ENCODE results near the gene USF3. TPM values are rescaled to one million over a fixed set of nuclear protein-coding genes. Genes with fewer than 3 reads are reported as not detected.

USF3 gene
- total RNA-seq, 6 donors from 2014 or later = 9.3 to 30.6 (median 18.5) TPM

- DNase-seq (no peak), ATAC-seq (ENCODE audit: low FRiP score in 2 of 2) (no peak)
Observed at GRCh38 chr3:113602256-113602655, 94.2 kb downstream of the USF3 start.

GRCh38 chr3:113601240-113601639 is 95.2 kb downstream of the USF3 start:
- DNase-seq (no peak), ATAC-seq (ENCODE audit: low FRiP score in 2 of 2) (no peak)
- H3K4me1 ChIP-seq = peaks cover 0 to under 1% (median 0%) of the 10 kb centered on the region in 4 donors
- H3K27me3 ChIP-seq = no peaks in the 10 kb centered on the region
- no peak overlapping the region for H3K27ac ChIP-seq
- H3K9me3 ChIP-seq = no peaks in the 10 kb centered on the region
- 93 to 97% methylated on average over 2 of the region's 2 CpGs for WGBS, 2 donors
- TF ChIP-seq EP300 (IDR thresholded peaks at IDR 0.05) (no peak), POLR2A (IDR thresholded peaks at IDR 0.05) (no peak), CTCF (IDR thresholded peaks at IDR 0.05) (no peak), POLR2AphosphoS5 (IDR thresholded peaks at IDR 0.05) (no peak)
- H3K4me3 ChIP-seq = no peak overlapping the region
- no peaks in the 10 kb centered on the region for H3K36me3 ChIP-seq

More at GRCh38 chr3:113602256-113602655, 94.2 kb downstream of the USF3 start:
- Histone ChIP-seq H3K27ac (no peak overlapping the region), H3K36me3 (no peaks in the 10 kb centered on the region), H3K4me3 (no peak overlapping the region), H3K27me3 (no peaks in the 10 kb centered on the region), H3K9me3 (no peaks in the 10 kb centered on the region), H3K4me1 (peaks cover 0 to 4% (median 2%) of the 10 kb centered on the region in 4 donors)
- TF ChIP-seq POLR2AphosphoS5 (IDR thresholded peaks at IDR 0.05) = no peak
- no peak for TF ChIP-seq CTCF (IDR thresholded peaks at IDR 0.05)
- TF ChIP-seq EP300 (IDR thresholded peaks at IDR 0.05) = no peak
- no peak for TF ChIP-seq POLR2A (IDR thresholded peaks at IDR 0.05)
- 98 to 99% methylated on average over 2 of the region's 2 CpGs for WGBS, 2 donors

- Histone ChIP-seq H3K9me3 (no peaks in the 10 kb centered on the region), H3K4me3 (no peak overlapping the region), H3K27ac (no peak overlapping the region), H3K4me1 (no peaks in the 10 kb centered on the region), H3K36me3 (no peaks in the 10 kb centered on the region), H3K27me3 (no peaks in the 10 kb centered on the region)
- 88 to 95% methylated on average over 2 of the region's 2 CpGs for WGBS, 2 donors
- DNase-seq (no peak), ATAC-seq (ENCODE audit: low FRiP score in 2 of 2) (peak in 1 of 2 donors; percentile 34)
- TF ChIP-seq POLR2AphosphoS5 (IDR thresholded peaks at IDR 0.05) (no peak), POLR2A (IDR thresholded peaks at IDR 0.05) (no peak), CTCF (IDR thresholded peaks at IDR 0.05) (no peak), EP300 (IDR thresholded peaks at IDR 0.05) (no peak)
Observed at GRCh38 chr3:113600418-113601182, 95.8 kb downstream of the USF3 start.

Small RNA genes lying within 50 kb of the gene (small RNA-seq; reads per million reads assigned to genes)
- gene RN7SL767P = 0 to 0.29 (median 0.03) reads per million in 4 donors

Other genes with a start within 250 kb of the USF3 start
- gene SPICE1, start 181.5 kb downstream of the USF3 start, total RNA-seq = 10 to 100 TPM; 11.7 to 41.7 (median 15.3) TPM
- 10 to 100 TPM in 3 of 6 donors, 1 to 10 TPM in 3; 2.6 to 37.5 (median 9.5) TPM for gene SIDT1, start 164.1 kb downstream of the USF3 start, total RNA-seq
- gene NAA50, start 49.6 kb upstream of the USF3 start, total RNA-seq = 100 to 1,000 TPM in 2 of 6 donors, 10 to 100 TPM in 4; 75.7 to 187 (median 84.9) TPM
- gene ATP6V1A, start 50.4 kb upstream of the USF3 start, total RNA-seq = 10 to 100 TPM; 17.9 to 94.8 (median 66.6) TPM
- gene GRAMD1C, start 142.1 kb upstream of the USF3 start, total RNA-seq = 10 to 100 TPM in 2 of 6 donors, 1 to 10 TPM in 4; 3.7 to 40.1 (median 6.3) TPM

Data from upper lobe of left lung (tissue), 6 donors.